SK-N-SH (cell line): ENCODE measurements around the gene MAD1L1. TPM values are rescaled to one million over a fixed set of nuclear protein-coding genes. Genes with fewer than 3 reads are reported as not detected.

Experiments
- CTCF ChIA-PET: fragments of 300-600, 350-600 bp; formaldehyde crosslinking; extraction: SDS; loops from one replicate; lab custom pipeline; 2021; lab: Yijun Ruan, JAX
- POLR2A ChIA-PET: fragments of 350-600 bp; sonication (Branson Sonifier 250); formaldehyde crosslinking; extraction: SDS; loops from one replicate; lab custom pipeline; 2020; ENCODE audit warnings: antibody characterized with exemption, inconsistent platforms; lab: Yijun Ruan, JAX
- DNase-seq: peaks from one replicate; pipeline ENCODE4 v3.0.0; 2012
- H2AFZ ChIP-seq: fragments of 200-600 bp; sonication (generic); 2 replicates; pipeline ENCODE4 v1.8.1; 2016; ENCODE audit warnings: antibody characterized with exemption, mild to moderate bottlenecking, low read depth
- H3F3A ChIP-seq: fragments of 200-600 bp; sonication (generic); replicated peaks from 2 replicates; pipeline ENCODE3; 2016; ENCODE audit warnings: antibody characterized with exemption, mild to moderate bottlenecking; ENCODE audit not compliant: insufficient read depth
- H3K27ac ChIP-seq, 2 experiments: fragments of 200-500 bp in 1 of 2; fragments of 200-600 bp in 1 of 2; sonication (Bioruptor generic) in 1 of 2; sonication (generic), shearing (Covaris generic) in 1 of 2; 2 replicates each; pipeline versions ENCODE4 v1.5.1 to v1.6.1; 2014 to 2016; ENCODE audit warnings: low read depth in 2 of 2, inconsistent platforms in 1 of 2, low read length in 1 of 2, mild to moderate bottlenecking in 1 of 2, mixed read lengths in 1 of 2
- H3K27me3 ChIP-seq: fragments of 200-600 bp; sonication (generic), shearing (Covaris generic); 2 replicates; pipeline ENCODE4 v1.6.1; 2016; ENCODE audit warnings: mixed run types; ENCODE audit not compliant: insufficient read depth
- H3K36me3 ChIP-seq, 2 experiments: fragments of 200-500 bp in 1 of 2; fragments of 200-600 bp in 1 of 2; sonication (Bioruptor generic) in 1 of 2; sonication (generic) in 1 of 2; replicated peaks in 1 of 2; 2 replicates each; pipeline versions ENCODE3 to v1.5.1; 2014 to 2016; ENCODE audit warnings: low read length in 1 of 2, mild to moderate bottlenecking in 1 of 2; ENCODE audit not compliant: insufficient read depth in 2 of 2, control insufficient read depth in 1 of 2
- H3K4me1 ChIP-seq, 2 experiments: fragments of 200-500 bp in 1 of 2; fragments of 200-600 bp in 1 of 2; sonication (Bioruptor generic) in 1 of 2; sonication (generic), shearing (Covaris generic) in 1 of 2; 2 replicates each; pipeline versions ENCODE4 v1.5.1 to v1.6.1; 2014 to 2016; ENCODE audit warnings: low read depth in 1 of 2, low read length in 1 of 2, mixed run types in 1 of 2; ENCODE audit not compliant: insufficient read depth in 2 of 2, control insufficient read depth in 1 of 2
- H3K4me2 ChIP-seq: fragments of 200-600 bp; sonication (generic), shearing (Covaris generic); 2 replicates; pipeline ENCODE4 v1.6.1; 2017; ENCODE audit warnings: mixed run types
- H3K4me3 ChIP-seq, 2 experiments: fragments of 200-500 bp in 1 of 2; fragments of 200-600 bp in 1 of 2; sonication (Bioruptor generic) in 1 of 2; sonication (generic), shearing (Covaris generic) in 1 of 2; 2 replicates each; pipeline versions ENCODE4 v1.5.1 to v1.8.1; 2014 to 2016; ENCODE audit warnings: low read depth in 2 of 2, inconsistent platforms in 1 of 2, low read length in 1 of 2, mild to moderate bottlenecking in 1 of 2, mixed read lengths in 1 of 2, moderate library complexity in 1 of 2
- H3K79me2 ChIP-seq: fragments of 200-600 bp; sonication (generic); 2 replicates; pipeline ENCODE4 v1.8.1; 2017; ENCODE audit warnings: mild to moderate bottlenecking; ENCODE audit not compliant: insufficient read depth
- H3K9ac ChIP-seq: fragments of 200-600 bp; sonication (generic); 2 replicates; pipeline ENCODE4 v1.6.1; 2017; ENCODE audit warnings: mixed run types
- H3K9me2 ChIP-seq: fragments of 200-600 bp; sonication (generic); 2 replicates; pipeline ENCODE4 v1.6.1; 2017; ENCODE audit warnings: mixed run types
- H3K9me3 ChIP-seq: fragments of 200-600 bp; sonication (generic); 2 replicates; pipeline ENCODE4 v1.6.1; 2017; ENCODE audit warnings: mixed run types, mild to moderate bottlenecking, moderate library complexity
- H4K20me1 ChIP-seq: fragments of 200-600 bp; sonication (generic); 2 replicates; pipeline ENCODE4 v1.6.1; 2017; ENCODE audit warnings: mild to moderate bottlenecking, mixed run types; ENCODE audit not compliant: insufficient read depth
- CHD2 ChIP-seq: fragments of 150-350 bp; IDR thresholded peaks from 2 replicates; pipeline ENCODE4 v1.6.1; 2018; ENCODE audit warnings: low read length; ENCODE audit not compliant: partially characterized antibody
- ELF1 ChIP-seq: IDR thresholded peaks from 2 replicates; pipeline ENCODE4 v1.4.0; 2012
- FOSL2 ChIP-seq: IDR thresholded peaks from 2 replicates; pipeline ENCODE4 v1.4.0; 2012; ENCODE audit warnings: low read depth, mild to moderate bottlenecking, moderate library complexity, borderline replicate concordance
- FOXM1 ChIP-seq: IDR thresholded peaks from 2 replicates; pipeline ENCODE4 v1.4.0; 2012; ENCODE audit warnings: low read depth, mild to moderate bottlenecking
- GABPA ChIP-seq: IDR thresholded peaks from 2 replicates; pipeline ENCODE4 v1.4.0; 2012; ENCODE audit warnings: low read depth, mild to moderate bottlenecking
- JUND ChIP-seq: IDR thresholded peaks from 2 replicates; pipeline ENCODE4 v1.4.0; 2012
- MEF2A ChIP-seq: IDR thresholded peaks from 2 replicates; pipeline ENCODE4 v1.4.0; 2012; ENCODE audit warnings: low read depth, borderline replicate concordance
- MXI1 ChIP-seq: IDR thresholded peaks from 2 replicates; pipeline ENCODE4 v1.6.1; 2012; ENCODE audit warnings: mild to moderate bottlenecking, low read depth, low read length, improper control_type of control experiment
- NRF1 ChIP-seq: IDR thresholded peaks from 2 replicates; pipeline ENCODE4 v1.6.1; 2012; ENCODE audit warnings: low read depth, mild to moderate bottlenecking, low read length
- RAD21 ChIP-seq: IDR thresholded peaks from 2 replicates; pipeline ENCODE4 v1.6.1; 2012; ENCODE audit warnings: mild to moderate bottlenecking, low read length
- RCOR1 ChIP-seq: fragments of 150-350 bp; IDR thresholded peaks from 2 replicates; pipeline ENCODE4 v1.6.1; 2017; ENCODE audit warnings: antibody characterized with exemption, low read length
- RFX5 ChIP-seq: IDR thresholded peaks from 2 replicates; pipeline ENCODE4 v1.6.1; 2012; ENCODE audit warnings: mild to moderate bottlenecking, improper control_type of control experiment, low read length
- RXRA ChIP-seq: IDR thresholded peaks from 2 replicates; pipeline ENCODE4 v1.4.0; 2012; ENCODE audit warnings: low read depth, mild to moderate bottlenecking, borderline replicate concordance
- SIN3A ChIP-seq: IDR thresholded peaks from 2 replicates; pipeline ENCODE4 v1.6.1; 2012; ENCODE audit warnings: low read depth, mild to moderate bottlenecking, low read length, moderate library complexity, borderline replicate concordance
- TAF1 ChIP-seq: IDR thresholded peaks from 2 replicates; pipeline ENCODE4 v1.6.1; 2012; ENCODE audit warnings: low read depth, mild to moderate bottlenecking, low read length, moderate library complexity, borderline replicate concordance
- TCF12 ChIP-seq: IDR thresholded peaks from 2 replicates; pipeline ENCODE4 v1.4.0; 2012
- YY1 ChIP-seq: IDR thresholded peaks from 2 replicates; pipeline ENCODE4 v1.4.0; 2012; ENCODE audit warnings: low read depth, mild to moderate bottlenecking
- WGBS: methylation state at CpG from one replicate; pipeline ENCODE4 v1.1.6; 2017; ENCODE audit warnings: low lambda C conversion rate; 5-methylcytosine and 5-hydroxymethylcytosine counted together
- polyA plus RNA-seq, 3 experiments: library from polyadenylated mRNA; depleted of rRNA; stranded (reverse); fragments of >200 nt; gene quantifications; 2 replicates each; pipeline ENCODE4 v1.2.3, GENCODE V29; 2012
- TF ChIP-seq, protein P1 (sequence below): IDR thresholded peaks from 2 replicates; pipeline ENCODE4 v1.4.0; 2012; ENCODE audit warnings: low read depth
- TF ChIP-seq, protein P2 (sequence below): fragments of 150-350 bp; IDR thresholded peaks from 2 replicates; pipeline ENCODE4 v1.6.1; 2016; ENCODE audit warnings: mild to moderate bottlenecking, low read depth, low read length
- TF ChIP-seq, protein P3 (sequence below): fragments of 200-600 bp; sonication (generic); IDR thresholded peaks from 2 replicates; pipeline ENCODE4 v1.6.1; 2017; ENCODE audit warnings: antibody characterized with exemption, mild to moderate bottlenecking, moderate library complexity
- TF ChIP-seq, protein P4 (sequence below): IDR thresholded peaks from 2 replicates; pipeline ENCODE4 v1.4.0; 2012; ENCODE audit warnings: low read depth, borderline replicate concordance
- TF ChIP-seq, protein P5 (sequence below): fragments of 150-350 bp; IDR thresholded peaks from 2 replicates; pipeline ENCODE4 v1.6.1; 2017; ENCODE audit warnings: antibody characterized with exemption, low read length, low read depth, borderline replicate concordance
- TF ChIP-seq, protein P6 (sequence below): IDR thresholded peaks from 2 replicates; pipeline ENCODE4; 2012

Gene MAD1L1
- polyA plus RNA-seq, 1 of the 3 experiments (the other 2 are of a cell fraction) = 46.2 TPM

DNA sequence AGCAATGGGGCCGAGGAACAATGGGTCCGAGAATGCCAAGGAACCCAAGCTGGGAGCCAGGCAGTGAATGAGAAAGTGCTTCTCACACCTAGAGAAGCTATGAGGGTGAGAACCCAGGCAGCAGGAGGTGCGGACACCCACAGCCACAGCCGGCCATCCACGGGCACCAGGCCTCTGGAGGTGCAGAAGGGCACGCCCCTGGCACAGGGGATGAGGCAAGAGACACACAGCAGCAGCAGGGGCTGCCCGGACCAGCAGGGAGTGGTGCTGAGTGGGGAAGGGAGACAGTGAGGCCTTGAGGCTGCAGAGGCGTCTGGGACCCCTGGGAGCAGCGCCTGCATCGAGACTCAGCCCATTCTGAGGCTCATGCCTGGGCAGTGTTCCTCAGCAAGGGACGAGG lies 135.3 kb downstream of the MAD1L1 start:
- DNase-seq = no peak
- no peak for TF ChIP-seq JUND
- TF ChIP-seq FOXM1 = no peak
- no peak for TF ChIP-seq RXRA
- TF ChIP-seq MXI1 = no peak
- TF ChIP-seq, protein P1, sequence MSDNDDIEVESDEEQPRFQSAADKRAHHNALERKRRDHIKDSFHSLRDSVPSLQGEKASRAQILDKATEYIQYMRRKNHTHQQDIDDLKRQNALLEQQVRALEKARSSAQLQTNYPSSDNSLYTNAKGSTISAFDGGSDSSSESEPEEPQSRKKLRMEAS = no peak
- TF ChIP-seq, protein P2, sequence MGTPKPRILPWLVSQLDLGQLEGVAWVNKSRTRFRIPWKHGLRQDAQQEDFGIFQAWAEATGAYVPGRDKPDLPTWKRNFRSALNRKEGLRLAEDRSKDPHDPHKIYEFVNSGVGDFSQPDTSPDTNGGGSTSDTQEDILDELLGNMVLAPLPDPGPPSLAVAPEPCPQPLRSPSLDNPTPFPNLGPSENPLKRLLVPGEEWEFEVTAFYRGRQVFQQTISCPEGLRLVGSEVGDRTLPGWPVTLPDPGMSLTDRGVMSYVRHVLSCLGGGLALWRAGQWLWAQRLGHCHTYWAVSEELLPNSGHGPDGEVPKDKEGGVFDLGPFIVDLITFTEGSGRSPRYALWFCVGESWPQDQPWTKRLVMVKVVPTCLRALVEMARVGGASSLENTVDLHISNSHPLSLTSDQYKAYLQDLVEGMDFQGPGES = no peak
- TF ChIP-seq CHD2 = no peak
- no peak for TF ChIP-seq GABPA
- no peak for TF ChIP-seq RAD21
- no peak for TF ChIP-seq YY1
- TF ChIP-seq, protein P3, sequence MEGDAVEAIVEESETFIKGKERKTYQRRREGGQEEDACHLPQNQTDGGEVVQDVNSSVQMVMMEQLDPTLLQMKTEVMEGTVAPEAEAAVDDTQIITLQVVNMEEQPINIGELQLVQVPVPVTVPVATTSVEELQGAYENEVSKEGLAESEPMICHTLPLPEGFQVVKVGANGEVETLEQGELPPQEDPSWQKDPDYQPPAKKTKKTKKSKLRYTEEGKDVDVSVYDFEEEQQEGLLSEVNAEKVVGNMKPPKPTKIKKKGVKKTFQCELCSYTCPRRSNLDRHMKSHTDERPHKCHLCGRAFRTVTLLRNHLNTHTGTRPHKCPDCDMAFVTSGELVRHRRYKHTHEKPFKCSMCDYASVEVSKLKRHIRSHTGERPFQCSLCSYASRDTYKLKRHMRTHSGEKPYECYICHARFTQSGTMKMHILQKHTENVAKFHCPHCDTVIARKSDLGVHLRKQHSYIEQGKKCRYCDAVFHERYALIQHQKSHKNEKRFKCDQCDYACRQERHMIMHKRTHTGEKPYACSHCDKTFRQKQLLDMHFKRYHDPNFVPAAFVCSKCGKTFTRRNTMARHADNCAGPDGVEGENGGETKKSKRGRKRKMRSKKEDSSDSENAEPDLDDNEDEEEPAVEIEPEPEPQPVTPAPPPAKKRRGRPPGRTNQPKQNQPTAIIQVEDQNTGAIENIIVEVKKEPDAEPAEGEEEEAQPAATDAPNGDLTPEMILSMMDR = no peak
- TF ChIP-seq MEF2A = no peak
- TF ChIP-seq SIN3A = no peak
- TF ChIP-seq NRF1 = no peak
- TF ChIP-seq, all 33 proteins: peak for 0
- no peaks in the 10 kb centered on the region for H3K9me2 ChIP-seq
- no peak overlapping the region for H3K4me2 ChIP-seq
- ChIA-PET POLR2A (no interaction called here), CTCF (interaction anchor here (1.5 kb wide), 1 partner anchor 20 kb away, joined by 4 read pairs; no protein-coding TSS in a partner anchor)
- H4K20me1 ChIP-seq = no peaks in the 10 kb centered on the region
- H3K79me2 ChIP-seq = no peaks in the 10 kb centered on the region; the same call in 1 of the 2 replicates
- H3K27ac ChIP-seq = no peak overlapping the region
- no peak overlapping the region for H3K4me3 ChIP-seq
- H2AFZ ChIP-seq = no peak overlapping the region
- H3K36me3 ChIP-seq = no peaks in the 10 kb centered on the region
- WGBS = 91% methylated on average over 11 of the region's 11 CpGs
- H3K9me3 ChIP-seq = no peaks in the 10 kb centered on the region
- no peak overlapping the region for H3K9ac ChIP-seq
- H3F3A ChIP-seq = no peaks in the 10 kb centered on the region
- H3K4me1 ChIP-seq = peaks cover 10 to 30% of the 10 kb centered on the region in 2 experiments; a peak in 3 of 4 replicates
- no peaks in the 10 kb centered on the region for H3K27me3 ChIP-seq

DNA sequence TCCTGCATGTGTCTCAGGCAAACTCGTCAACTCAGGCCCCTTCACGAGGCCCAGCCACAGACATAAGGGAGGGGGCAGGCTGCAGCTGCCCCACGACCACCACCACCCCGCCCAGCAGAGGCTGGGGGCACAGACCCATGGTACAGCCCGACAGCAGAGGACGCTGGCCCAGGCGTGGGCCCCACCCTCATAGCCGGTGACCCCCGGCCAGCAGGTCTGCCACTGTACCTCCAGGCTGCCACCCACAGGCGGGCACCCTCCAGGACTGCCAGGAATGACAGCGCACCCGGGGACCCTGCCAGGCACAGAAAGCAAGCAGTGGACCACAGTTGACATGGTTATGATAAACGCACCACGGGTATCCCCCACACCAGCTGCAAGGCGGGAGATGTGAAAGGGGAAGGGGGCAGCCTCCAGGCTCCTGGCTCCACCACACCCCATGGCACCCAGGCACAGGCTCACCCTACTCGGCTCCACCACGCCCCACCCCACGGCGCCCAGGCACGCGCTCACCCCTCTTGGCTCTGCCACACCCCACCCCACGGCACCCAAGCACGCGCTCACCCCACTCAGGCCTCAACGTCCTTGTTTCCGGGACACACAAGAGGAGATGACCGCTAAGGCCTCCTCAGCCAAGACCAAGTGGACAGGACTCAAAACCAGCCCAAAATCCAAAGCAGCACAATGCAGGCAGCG lies 135.9 kb downstream of the MAD1L1 start:
- no peak overlapping the region for H2AFZ ChIP-seq
- no peaks in the 10 kb centered on the region for H3K9me2 ChIP-seq
- no peak overlapping the region for H3K9ac ChIP-seq
- no peaks in the 10 kb centered on the region; the same call in 1 of the 2 replicates for H3K79me2 ChIP-seq
- CTCF ChIA-PET = interaction anchor here (0.6 to 1.5 kb wide), 2 partner anchors 20 to 102 kb away, joined by 3 to 4 read pairs; no protein-coding TSS in a partner anchor
- no peaks in the 10 kb centered on the region for H4K20me1 ChIP-seq
- H3K27ac ChIP-seq = no peak overlapping the region
- no peaks in the 10 kb centered on the region for H3K9me3 ChIP-seq
- 89% methylated on average over 14 of the region's 28 CpGs for WGBS
- no peaks in the 10 kb centered on the region for H3K27me3 ChIP-seq
- no peak overlapping the region for H3K4me3 ChIP-seq
- no peaks in the 10 kb centered on the region for H3K36me3 ChIP-seq
- H3K4me2 ChIP-seq = no peak overlapping the region
- H3F3A ChIP-seq = no peaks in the 10 kb centered on the region
- no peak for DNase-seq
- POLR2A ChIA-PET = no interaction called here
- peaks cover 10 to 30% of the 10 kb centered on the region in 2 experiments; a peak in 3 of 4 replicates for H3K4me1 ChIP-seq
- TF ChIP-seq FOSL2 = no peak
- no peak for TF ChIP-seq ELF1
- no peak for TF ChIP-seq GABPA
- no peak for TF ChIP-seq TCF12
- TF ChIP-seq RFX5 = no peak
- TF ChIP-seq, protein P4, sequence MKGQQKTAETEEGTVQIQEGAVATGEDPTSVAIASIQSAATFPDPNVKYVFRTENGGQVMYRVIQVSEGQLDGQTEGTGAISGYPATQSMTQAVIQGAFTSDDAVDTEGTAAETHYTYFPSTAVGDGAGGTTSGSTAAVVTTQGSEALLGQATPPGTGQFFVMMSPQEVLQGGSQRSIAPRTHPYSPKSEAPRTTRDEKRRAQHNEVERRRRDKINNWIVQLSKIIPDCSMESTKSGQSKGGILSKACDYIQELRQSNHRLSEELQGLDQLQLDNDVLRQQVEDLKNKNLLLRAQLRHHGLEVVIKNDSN = no peak
- TF ChIP-seq YY1 = no peak
- TF ChIP-seq, protein P5, sequence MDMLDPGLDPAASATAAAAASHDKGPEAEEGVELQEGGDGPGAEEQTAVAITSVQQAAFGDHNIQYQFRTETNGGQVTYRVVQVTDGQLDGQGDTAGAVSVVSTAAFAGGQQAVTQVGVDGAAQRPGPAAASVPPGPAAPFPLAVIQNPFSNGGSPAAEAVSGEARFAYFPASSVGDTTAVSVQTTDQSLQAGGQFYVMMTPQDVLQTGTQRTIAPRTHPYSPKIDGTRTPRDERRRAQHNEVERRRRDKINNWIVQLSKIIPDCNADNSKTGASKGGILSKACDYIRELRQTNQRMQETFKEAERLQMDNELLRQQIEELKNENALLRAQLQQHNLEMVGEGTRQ = no peak
- TF ChIP-seq, protein P6, sequence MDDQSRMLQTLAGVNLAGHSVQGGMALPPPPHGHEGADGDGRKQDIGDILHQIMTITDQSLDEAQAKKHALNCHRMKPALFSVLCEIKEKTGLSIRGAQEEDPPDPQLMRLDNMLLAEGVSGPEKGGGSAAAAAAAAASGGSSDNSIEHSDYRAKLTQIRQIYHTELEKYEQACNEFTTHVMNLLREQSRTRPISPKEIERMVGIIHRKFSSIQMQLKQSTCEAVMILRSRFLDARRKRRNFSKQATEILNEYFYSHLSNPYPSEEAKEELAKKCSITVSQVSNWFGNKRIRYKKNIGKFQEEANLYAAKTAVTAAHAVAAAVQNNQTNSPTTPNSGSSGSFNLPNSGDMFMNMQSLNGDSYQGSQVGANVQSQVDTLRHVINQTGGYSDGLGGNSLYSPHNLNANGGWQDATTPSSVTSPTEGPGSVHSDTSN = no peak
- TF ChIP-seq CHD2 = no peak
- TF ChIP-seq TAF1 = no peak
- TF ChIP-seq SIN3A = no peak
- no peak for TF ChIP-seq NRF1
- no peak for TF ChIP-seq RCOR1
